ENCODE data around the gene BAIAP2. TPM values are rescaled to one million over a fixed set of nuclear protein-coding genes. Genes with fewer than 3 reads are reported as not detected.
"Not testable (repeated sequence)": the region's sequence is repeated elsewhere in the genome, so short reads cannot be mapped to it uniquely, and the experiment has no call there.

The BAIAP2 gene
- total RNA-seq, 2 donors from 2014 or later, result 9.9 to 15.6 TPM

GRCh38 chr17:81027038-81027437 lies 7.9 kb upstream of the BAIAP2 start:
- Histone ChIP-seq H3K4me3 (no peak overlapping the region), H3K36me3 (no peaks in the 10 kb centered on the region), H3K27me3 (replicated peaks; ENCODE audit: insufficient read depth) (no peaks in the 10 kb centered on the region), H3K27ac (no peak overlapping the region), H3K4me1 (ENCODE audit: control insufficient read depth in 1 of 2, low read depth in 2 of 2) (peaks cover 8 to 33% of the 10 kb centered on the region in 2 donors), H3K9me3 (no peaks in the 10 kb centered on the region)
- no peak for ATAC-seq (ENCODE audit: insufficient number of reproducible peaks, low FRiP score, low read depth)
- TF ChIP-seq CTCF (IDR thresholded peaks at IDR 0.05), result no peak
- DNase-seq (ENCODE audit: low spot score), result no peak

- DNase-seq (ENCODE audit: low spot score) (no peak), ATAC-seq (ENCODE audit: insufficient number of reproducible peaks, low FRiP score, low read depth) (no peak)
- Histone ChIP-seq H3K36me3 (no peaks in the 10 kb centered on the region), H3K9me3 (no peaks in the 10 kb centered on the region), H3K27ac (no peak overlapping the region), H3K27me3 (replicated peaks; ENCODE audit: insufficient read depth) (no peaks in the 10 kb centered on the region), H3K4me1 (ENCODE audit: control insufficient read depth in 1 of 2, low read depth in 2 of 2) (peaks cover 8 to 33% of the 10 kb centered on the region in 2 donors), H3K4me3 (no peak overlapping the region)
- TF ChIP-seq CTCF (IDR thresholded peaks at IDR 0.05), result no peak
Measured at GRCh38 chr17:81027591-81028505, 7.1 kb upstream of the BAIAP2 start.

GRCh38 chr17:81028506-81028858 lies 6.5 kb upstream of the BAIAP2 start:
- DNase-seq (ENCODE audit: low spot score) (no peak), ATAC-seq (ENCODE audit: insufficient number of reproducible peaks, low FRiP score, low read depth) (no peak)
- Histone ChIP-seq H3K4me1 (ENCODE audit: control insufficient read depth in 1 of 2, low read depth in 2 of 2) (peaks cover 8 to 33% of the 10 kb centered on the region in 2 donors), H3K36me3 (no peaks in the 10 kb centered on the region), H3K9me3 (no peaks in the 10 kb centered on the region), H3K27me3 (replicated peaks; ENCODE audit: insufficient read depth) (no peaks in the 10 kb centered on the region), H3K27ac (no peak overlapping the region), H3K4me3 (no peak overlapping the region)
- TF ChIP-seq CTCF (IDR thresholded peaks at IDR 0.05), result no peak

GRCh38 chr17:81029859-81030258 lies 5.1 kb upstream of the BAIAP2 start:
- TF ChIP-seq CTCF (IDR thresholded peaks at IDR 0.05), result no peak
- DNase-seq (ENCODE audit: low spot score), result no peak
- no peak overlapping the region for H3K27ac ChIP-seq
- no peaks in the 10 kb centered on the region for H3K27me3 ChIP-seq (replicated peaks; ENCODE audit: insufficient read depth)
- no peak overlapping the region for H3K4me3 ChIP-seq
- H3K36me3 ChIP-seq, result no peaks in the 10 kb centered on the region
- no peak for ATAC-seq (ENCODE audit: insufficient number of reproducible peaks, low FRiP score, low read depth)
- no peaks in the 10 kb centered on the region for H3K9me3 ChIP-seq
- H3K4me1 ChIP-seq (ENCODE audit: control insufficient read depth in 1 of 2, low read depth in 2 of 2), result peaks cover 8 to 38% of the 10 kb centered on the region in 2 donors

- not testable (repeated sequence) for H3K4me3 ChIP-seq; DNase-seq (ENCODE audit: low spot score); H3K9me3 ChIP-seq; H3K27me3 ChIP-seq (replicated peaks; ENCODE audit: insufficient read depth); H3K36me3 ChIP-seq; ATAC-seq (ENCODE audit: insufficient number of reproducible peaks, low FRiP score, low read depth); H3K27ac ChIP-seq
- peaks cover 8 to 33% of the 10 kb centered on the region in 2 donors for H3K4me1 ChIP-seq (ENCODE audit: control insufficient read depth in 1 of 2, low read depth in 2 of 2)
Measured at GRCh38 chr17:81030312-81030711, 4.6 kb upstream of the BAIAP2 start.
